HepG2 (cell line): Measurements from ENCODE around the gene SPRR3.

ENCODE experiments used
- BRF2 ChIP-seq: sonication (generic); formaldehyde crosslinking; IDR thresholded peaks from 2 replicates; pipeline ENCODE4 v1.8.1; 2022; ENCODE audit warnings: mild to moderate bottlenecking, missing genetic modification reagents
- EP300 ChIP-seq, 3 experiments: sonication (generic) in 1 of 3; formaldehyde crosslinking in 1 of 3; IDR thresholded peaks; 2 replicates each; pipeline versions ENCODE4 v1.5.1 to v1.6.1; 2011 to 2020; ENCODE audit warnings: low read depth in 2 of 3, low read length in 2 of 3, borderline replicate concordance in 1 of 3, improper control_type of control experiment in 1 of 3, mild to moderate bottlenecking in 1 of 3, missing genetic modification reagents in 1 of 3, moderate library complexity in 1 of 3
- FOXA1 ChIP-seq, 2 experiments: fragments of 450-650 bp in 1 of 2; sonication (generic) in 1 of 2; formaldehyde crosslinking in 1 of 2; IDR thresholded peaks; 2 replicates each; pipeline versions ENCODE4 v1.4.0 to v1.6.1; 2016 to 2020; ENCODE audit warnings: missing genetic modification reagents in 1 of 2
- HNF1A ChIP-seq, 2 experiments: sonication (generic) in 1 of 2; formaldehyde crosslinking in 1 of 2; IDR thresholded peaks; 2 replicates each; pipeline versions ENCODE4 v1.4.0 to v1.6.1; 2016 to 2020; ENCODE audit warnings: borderline replicate concordance in 1 of 2, low read depth in 1 of 2, mild to moderate bottlenecking in 1 of 2, missing genetic modification reagents in 1 of 2
- ZNF3 ChIP-seq: IDR thresholded peaks from 2 replicates; pipeline ENCODE4 v1.7.0; 2017; ENCODE audit warnings: inconsistent platforms
- ZNF646 ChIP-seq: sonication (generic); formaldehyde crosslinking; IDR thresholded peaks from 2 replicates; pipeline ENCODE4 v1.9.0; 2021; ENCODE audit warnings: mild to moderate bottlenecking, missing genetic modification reagents

- no peak for TF ChIP-seq EP300 (IDR thresholded peaks at IDR 0.05; ENCODE audit: low read depth in 2 of 2, low read length in 2 of 2)
- TF ChIP-seq EP300 (CRISPR knock-in tag; IDR thresholded peaks at IDR 0.05; ENCODE audit: borderline replicate concordance), result no peak
- no peak for TF ChIP-seq ZNF646 (CRISPR knock-in tag)
- TF ChIP-seq FOXA1 (IDR thresholded peaks at IDR 0.05), result no peak
- TF ChIP-seq FOXA1 (CRISPR knock-in tag; IDR thresholded peaks at IDR 0.05), result no peak
- no peak for TF ChIP-seq ZNF3
- no peak for TF ChIP-seq BRF2 (CRISPR knock-in tag)
- no peak for TF ChIP-seq HNF1A (IDR thresholded peaks at IDR 0.05; ENCODE audit: low read depth)
- TF ChIP-seq HNF1A (CRISPR knock-in tag; IDR thresholded peaks at IDR 0.05; ENCODE audit: borderline replicate concordance), result no peak
Observed at GRCh38 chr1:152995842-152996241, 5.7 kb upstream of the SPRR3 start.
